ENCODE results near the gene RAB1B. TPM values are rescaled to one million over a fixed set of nuclear protein-coding genes. Genes with fewer than 3 reads are reported as not detected.

RAB1B gene
- total RNA-seq, 1 experiment from 2014 or later, result 148 TPM

DNA sequence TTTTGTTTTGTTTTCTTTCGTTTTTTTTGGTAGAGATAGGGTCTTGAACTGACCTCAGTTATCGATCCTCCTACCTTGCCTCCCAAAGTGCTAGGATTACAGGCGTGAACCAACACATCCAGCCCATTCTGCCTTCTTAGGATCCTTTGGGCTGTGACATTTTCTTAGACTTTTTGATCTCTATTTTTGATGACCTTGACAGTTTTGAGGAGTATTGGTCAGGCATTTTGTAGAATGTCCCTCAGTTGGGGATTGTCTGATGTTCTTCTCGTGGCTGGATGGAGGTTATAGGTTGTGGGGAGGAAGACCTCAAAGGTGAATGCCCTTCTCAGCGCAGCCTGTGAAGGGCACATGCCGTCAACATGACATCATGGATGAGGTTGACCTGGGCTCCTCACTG lies 19.5 kb upstream of the RAB1B start:
- H3K9me3 ChIP-seq (ENCODE audit: control insufficient read depth in 1 of 2, insufficient read depth in 1 of 2, low read depth in 1 of 2, low read length in 2 of 2), result no peaks in the 10 kb centered on the region
- no peaks in the 10 kb centered on the region for H3K27me3 ChIP-seq (ENCODE audit: insufficient read depth, low read length)
- H3K9ac ChIP-seq (ENCODE audit: low read length), result no peak overlapping the region
- no peaks in the 10 kb centered on the region for H3K9me2 ChIP-seq (ENCODE audit: insufficient read depth)
- ATAC-seq (no peak), DNase-seq (ENCODE audit: low read depth, low spot score) (no peak)
- POLR2A ChIA-PET, result no interaction called here
- CTCF ChIA-PET, result no interaction called here
- H3K79me2 ChIP-seq (ENCODE audit: insufficient read depth, low read length), result no peaks in the 10 kb centered on the region
- H2AFZ ChIP-seq (ENCODE audit: low read depth, low read length, poor library complexity, severe bottlenecking), result no peak overlapping the region
- H4K20me1 ChIP-seq (ENCODE audit: insufficient read depth), result no peaks in the 10 kb centered on the region
- no peak overlapping the region for H3K4me2 ChIP-seq (ENCODE audit: low read length)
- H3K27ac ChIP-seq (ENCODE audit: low read depth, low read length), result no peak overlapping the region
- intact Hi-C loops (cut with micrococcal nuclease), result no loop called here
- no peak overlapping the region for H3K4me3 ChIP-seq (replicated peaks in 1 of 2; ENCODE audit: low read depth in 1 of 2, low read length in 2 of 2)
- RAD21 ChIA-PET (ENCODE audit: low non-redundant PET in 1 of 2, low total read pairs in 2 of 2, uncharacterized antibody in 2 of 2, unreplicated experiment in 2 of 2), result no interaction called here
- H3K4me1 ChIP-seq (ENCODE audit: control insufficient read depth in 1 of 2, insufficient read depth in 2 of 2, low read length in 2 of 2), result no peaks in the 10 kb centered on the region
- TF ChIP-seq TCF7L2 (IDR thresholded peaks at IDR 0.05; ENCODE audit: borderline replicate concordance, extremely low read depth, insufficient read depth, insufficient read length), result no peak
- no peak for TF ChIP-seq CBX3 (IDR thresholded peaks at IDR 0.05; ENCODE audit: low read depth)
- TF ChIP-seq, protein P1, sequence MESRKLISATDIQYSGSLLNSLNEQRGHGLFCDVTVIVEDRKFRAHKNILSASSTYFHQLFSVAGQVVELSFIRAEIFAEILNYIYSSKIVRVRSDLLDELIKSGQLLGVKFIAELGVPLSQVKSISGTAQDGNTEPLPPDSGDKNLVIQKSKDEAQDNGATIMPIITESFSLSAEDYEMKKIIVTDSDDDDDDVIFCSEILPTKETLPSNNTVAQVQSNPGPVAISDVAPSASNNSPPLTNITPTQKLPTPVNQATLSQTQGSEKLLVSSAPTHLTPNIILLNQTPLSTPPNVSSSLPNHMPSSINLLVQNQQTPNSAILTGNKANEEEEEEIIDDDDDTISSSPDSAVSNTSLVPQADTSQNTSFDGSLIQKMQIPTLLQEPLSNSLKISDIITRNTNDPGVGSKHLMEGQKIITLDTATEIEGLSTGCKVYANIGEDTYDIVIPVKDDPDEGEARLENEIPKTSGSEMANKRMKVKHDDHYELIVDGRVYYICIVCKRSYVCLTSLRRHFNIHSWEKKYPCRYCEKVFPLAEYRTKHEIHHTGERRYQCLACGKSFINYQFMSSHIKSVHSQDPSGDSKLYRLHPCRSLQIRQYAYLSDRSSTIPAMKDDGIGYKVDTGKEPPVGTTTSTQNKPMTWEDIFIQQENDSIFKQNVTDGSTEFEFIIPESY (IDR thresholded peaks at IDR 0.05; ENCODE audit: extremely low read depth, insufficient replicate concordance, low read length), result no peak
- no peak for TF ChIP-seq POLR2A (IDR thresholded peaks at IDR 0.05; ENCODE audit: borderline replicate concordance, extremely low read depth, insufficient read depth, insufficient read length)
- TF ChIP-seq FOSL1 (IDR thresholded peaks at IDR 0.05; ENCODE audit: low read depth), result no peak
- no peak for TF ChIP-seq EGR1 (IDR thresholded peaks at IDR 0.05; ENCODE audit: low read depth)
- TF ChIP-seq POLR2AphosphoS5 (IDR thresholded peaks at IDR 0.05; ENCODE audit: low read depth, low read length), result no peak
- no peak for TF ChIP-seq RAD21 (IDR thresholded peaks at IDR 0.05; ENCODE audit: low read depth)
- TF ChIP-seq, protein P2, sequence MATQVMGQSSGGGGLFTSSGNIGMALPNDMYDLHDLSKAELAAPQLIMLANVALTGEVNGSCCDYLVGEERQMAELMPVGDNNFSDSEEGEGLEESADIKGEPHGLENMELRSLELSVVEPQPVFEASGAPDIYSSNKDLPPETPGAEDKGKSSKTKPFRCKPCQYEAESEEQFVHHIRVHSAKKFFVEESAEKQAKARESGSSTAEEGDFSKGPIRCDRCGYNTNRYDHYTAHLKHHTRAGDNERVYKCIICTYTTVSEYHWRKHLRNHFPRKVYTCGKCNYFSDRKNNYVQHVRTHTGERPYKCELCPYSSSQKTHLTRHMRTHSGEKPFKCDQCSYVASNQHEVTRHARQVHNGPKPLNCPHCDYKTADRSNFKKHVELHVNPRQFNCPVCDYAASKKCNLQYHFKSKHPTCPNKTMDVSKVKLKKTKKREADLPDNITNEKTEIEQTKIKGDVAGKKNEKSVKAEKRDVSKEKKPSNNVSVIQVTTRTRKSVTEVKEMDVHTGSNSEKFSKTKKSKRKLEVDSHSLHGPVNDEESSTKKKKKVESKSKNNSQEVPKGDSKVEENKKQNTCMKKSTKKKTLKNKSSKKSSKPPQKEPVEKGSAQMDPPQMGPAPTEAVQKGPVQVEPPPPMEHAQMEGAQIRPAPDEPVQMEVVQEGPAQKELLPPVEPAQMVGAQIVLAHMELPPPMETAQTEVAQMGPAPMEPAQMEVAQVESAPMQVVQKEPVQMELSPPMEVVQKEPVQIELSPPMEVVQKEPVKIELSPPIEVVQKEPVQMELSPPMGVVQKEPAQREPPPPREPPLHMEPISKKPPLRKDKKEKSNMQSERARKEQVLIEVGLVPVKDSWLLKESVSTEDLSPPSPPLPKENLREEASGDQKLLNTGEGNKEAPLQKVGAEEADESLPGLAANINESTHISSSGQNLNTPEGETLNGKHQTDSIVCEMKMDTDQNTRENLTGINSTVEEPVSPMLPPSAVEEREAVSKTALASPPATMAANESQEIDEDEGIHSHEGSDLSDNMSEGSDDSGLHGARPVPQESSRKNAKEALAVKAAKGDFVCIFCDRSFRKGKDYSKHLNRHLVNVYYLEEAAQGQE (IDR thresholded peaks at IDR 0.05; ENCODE audit: low read depth), result no peak
- no peak for TF ChIP-seq ATF3 (IDR thresholded peaks at IDR 0.05)
- TF ChIP-seq SP1 (IDR thresholded peaks at IDR 0.05; ENCODE audit: low read depth), result no peak
- no peak for TF ChIP-seq ZNF274 (IDR thresholded peaks at IDR 0.05; ENCODE audit: low read depth, low read length)
- TF ChIP-seq, protein P3, sequence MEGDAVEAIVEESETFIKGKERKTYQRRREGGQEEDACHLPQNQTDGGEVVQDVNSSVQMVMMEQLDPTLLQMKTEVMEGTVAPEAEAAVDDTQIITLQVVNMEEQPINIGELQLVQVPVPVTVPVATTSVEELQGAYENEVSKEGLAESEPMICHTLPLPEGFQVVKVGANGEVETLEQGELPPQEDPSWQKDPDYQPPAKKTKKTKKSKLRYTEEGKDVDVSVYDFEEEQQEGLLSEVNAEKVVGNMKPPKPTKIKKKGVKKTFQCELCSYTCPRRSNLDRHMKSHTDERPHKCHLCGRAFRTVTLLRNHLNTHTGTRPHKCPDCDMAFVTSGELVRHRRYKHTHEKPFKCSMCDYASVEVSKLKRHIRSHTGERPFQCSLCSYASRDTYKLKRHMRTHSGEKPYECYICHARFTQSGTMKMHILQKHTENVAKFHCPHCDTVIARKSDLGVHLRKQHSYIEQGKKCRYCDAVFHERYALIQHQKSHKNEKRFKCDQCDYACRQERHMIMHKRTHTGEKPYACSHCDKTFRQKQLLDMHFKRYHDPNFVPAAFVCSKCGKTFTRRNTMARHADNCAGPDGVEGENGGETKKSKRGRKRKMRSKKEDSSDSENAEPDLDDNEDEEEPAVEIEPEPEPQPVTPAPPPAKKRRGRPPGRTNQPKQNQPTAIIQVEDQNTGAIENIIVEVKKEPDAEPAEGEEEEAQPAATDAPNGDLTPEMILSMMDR (IDR thresholded peaks at IDR 0.05 in 2 of 3, conservative IDR thresholded peaks at IDR 0.05 in 1 of 3; ENCODE audit: borderline replicate concordance in 1 of 3, insufficient read depth in 1 of 3, low read depth in 2 of 3, low read length in 2 of 3), result no peak
- no peak for TF ChIP-seq SRF (IDR thresholded peaks at IDR 0.05; ENCODE audit: low read depth)
- no TSS peak for BruUV-seq (replicated peaks)
- H3K36me3 ChIP-seq (ENCODE audit: control insufficient read depth in 1 of 2, insufficient read depth in 2 of 2, low read length in 2 of 2), result no peaks in the 10 kb centered on the region
